M059J (cell line): ENCODE data around the gene OAS2. TPM values are rescaled to one million over a fixed set of nuclear protein-coding genes. Genes with fewer than 3 reads are reported as not detected.
"Not testable (repeated sequence)": the region's sequence is repeated elsewhere in the genome, so short reads cannot be mapped to it uniquely, and the experiment has no call there.

Experiments
- DNase-seq: peaks from one replicate; pipeline ENCODE4 v3.0.0-alpha.2; 2012; ENCODE audit warnings: low read depth
- total RNA-seq: library from RNA; depleted of rRNA; stranded (reverse); fragments of >200 nt; shearing (Covaris generic); gene quantifications from 2 replicates; pipeline ENCODE4 v1.2.3, GENCODE V29; 2014

The OAS2 gene
- total RNA-seq, 1 experiment from 2014 or later, result 362 TPM

- DNase-seq, result peak; percentile 67
Observed at GRCh38 chr12:112985642-112986290, 7.4 kb downstream of the OAS2 start.

GRCh38 chr12:112986291-112986800 is 8.0 kb downstream of the OAS2 start:
- no peak for DNase-seq

GRCh38 chr12:112987561-112987960 is 9.2 kb downstream of the OAS2 start:
- DNase-seq, result no peak

- no peak for DNase-seq
Observed at GRCh38 chr12:112988224-112988623, 9.9 kb downstream of the OAS2 start.

- not testable (repeated sequence) for DNase-seq
Observed at GRCh38 chr12:112988823-112989385, 10.6 kb downstream of the OAS2 start.

GRCh38 chr12:112989806-112990205 is 11.5 kb downstream of the OAS2 start:
- no peak for DNase-seq

- DNase-seq, result peak; percentile 79
Observed at GRCh38 chr12:112992541-112993398, 14.5 kb downstream of the OAS2 start.

- DNase-seq, result no peak
Observed at GRCh38 chr12:112995008-112995407, 16.7 kb downstream of the OAS2 start.

GRCh38 chr12:112996501-112996900 is 18.2 kb downstream of the OAS2 start:
- no peak for DNase-seq

GRCh38 chr12:112997506-112997905 is 19.2 kb downstream of the OAS2 start:
- no peak for DNase-seq

GRCh38 chr12:112998987-112999767 is 20.9 kb downstream of the OAS2 start:
- no peak for DNase-seq

- DNase-seq, result no peak
Observed at GRCh38 chr12:113000433-113000832, 22.1 kb downstream of the OAS2 start.

- no peak for DNase-seq
Observed at GRCh38 chr12:113002155-113002554, 23.8 kb downstream of the OAS2 start.

GRCh38 chr12:113002676-113003075 is 24.4 kb downstream of the OAS2 start:
- no peak for DNase-seq

- no peak for DNase-seq
Observed at GRCh38 chr12:113003636-113004035, 25.3 kb downstream of the OAS2 start.

- no peak for DNase-seq
Observed at GRCh38 chr12:113005762-113006161, 27.4 kb downstream of the OAS2 start.

GRCh38 chr12:113006206-113006605 is 27.9 kb downstream of the OAS2 start:
- no peak for DNase-seq

GRCh38 chr12:113006641-113007040 is 28.3 kb downstream of the OAS2 start:
- DNase-seq, result peak; percentile 50

GRCh38 chr12:113007166-113007565 is 28.8 kb downstream of the OAS2 start:
- peak; percentile 98 for DNase-seq

GRCh38 chr12:113010701-113011100 is 32.4 kb downstream of the OAS2 start:
- no peak for DNase-seq

GRCh38 chr12:113014565-113014964 is 36.2 kb downstream of the OAS2 start:
- no peak for DNase-seq

GRCh38 chr12:113016796-113017195 is 38.5 kb downstream of the OAS2 start:
- peak; percentile 39 for DNase-seq
